GM18951 (cell line): ENCODE data around the gene ALKBH5.

ENCODE experiments used
- POLR2A ChIP-seq: IDR thresholded peaks from 4 replicates; pipeline ENCODE4 v1.6.1; 2011; ENCODE audit warnings: mild to moderate bottlenecking; ENCODE audit not compliant: insufficient read length, insufficient read depth; ENCODE audit errors: extremely low read depth
- in situ Hi-C: fragments of 300-500 bp; cut with MboI; formaldehyde crosslinking; loops from one replicate; pipeline ENCODE4 v1.12.0; 2022; ENCODE audit warnings: low sequenced_read_pairs, mixed read lengths, inconsistent platforms; ENCODE audit not compliant: unreplicated experiment

The ALKBH5 gene

GRCh38 chr17:18185832-18186626 lies 2.4 kb downstream of the ALKBH5 start:
- in situ Hi-C loops, result no loop called here

GRCh38 chr17:18186627-18186982 lies 3.0 kb downstream of the ALKBH5 start:
- in situ Hi-C loops, result no loop called here
- TF ChIP-seq POLR2A, result no peak

More at GRCh38 chr17:18185832-18186626, 2.4 kb downstream of the ALKBH5 start:
- TF ChIP-seq POLR2A, result no peak

GRCh38 chr17:18187226-18187625 lies 3.6 kb downstream of the ALKBH5 start:
- TF ChIP-seq POLR2A, result no peak
- in situ Hi-C loops, result no loop called here

- no peak for TF ChIP-seq POLR2A
- in situ Hi-C loops, result no loop called here
These were observed 4.5 kb downstream of the ALKBH5 start for GRCh38 chr17:18187821-18188761.

GRCh38 chr17:18190628-18191235 lies 7.1 kb downstream of the ALKBH5 start:
- in situ Hi-C loops, result no loop called here

GRCh38 chr17:18191236-18191667 lies 7.6 kb downstream of the ALKBH5 start:
- in situ Hi-C loops, result no loop called here
- TF ChIP-seq POLR2A, result no peak

More at GRCh38 chr17:18190628-18191235, 7.1 kb downstream of the ALKBH5 start:
- TF ChIP-seq POLR2A, result no peak

- in situ Hi-C loops, result no loop called here
- TF ChIP-seq POLR2A, result no peak
These were observed 8.3 kb downstream of the ALKBH5 start for GRCh38 chr17:18191967-18192366.

- no peak for TF ChIP-seq POLR2A
- in situ Hi-C loops, result no loop called here
These were observed 10.8 kb downstream of the ALKBH5 start for GRCh38 chr17:18194394-18194793.

GRCh38 chr17:18194804-18195203 lies 11.2 kb downstream of the ALKBH5 start:
- TF ChIP-seq POLR2A, result no peak

GRCh38 chr17:18195246-18195645 lies 11.6 kb downstream of the ALKBH5 start:
- TF ChIP-seq POLR2A, result no peak
- in situ Hi-C loops, result no loop called here

More at GRCh38 chr17:18194804-18195203, 11.2 kb downstream of the ALKBH5 start:
- in situ Hi-C loops, result no loop called here

- in situ Hi-C loops, result no loop called here
These were observed 14.0 kb downstream of the ALKBH5 start for GRCh38 chr17:18197535-18198194.

GRCh38 chr17:18198530-18198929 lies 14.9 kb downstream of the ALKBH5 start:
- in situ Hi-C loops, result no loop called here
- no peak for TF ChIP-seq POLR2A

More at GRCh38 chr17:18197535-18198194, 14.0 kb downstream of the ALKBH5 start:
- TF ChIP-seq POLR2A, result no peak

GRCh38 chr17:18201108-18201507 lies 17.5 kb downstream of the ALKBH5 start:
- in situ Hi-C loops, result no loop called here
- no peak for TF ChIP-seq POLR2A

GRCh38 chr17:18203308-18203707 lies 19.7 kb downstream of the ALKBH5 start:
- no peak for TF ChIP-seq POLR2A
- in situ Hi-C loops, result no loop called here
